Endothelial cell of umbilical vein (primary cell): ENCODE data around the gene COL15A1. TPM values are rescaled to one million over a fixed set of nuclear protein-coding genes. Genes with fewer than 3 reads are reported as not detected.

Source experiments
- BruUV-seq: library from RNA; stranded (reverse); fragments of 400-500 nt; replicated peaks from 2 replicates; lab custom pipeline; 2021; lab: Mats Ljungman, UMichigan
- CTCF ChIA-PET: fragments of 300-600, 350-600 bp; sonication (Branson Sonifier 250); formaldehyde crosslinking; loops from one replicate; lab custom pipeline; 2021; ENCODE audit warnings: antibody characterized with exemption, inconsistent platforms; lab: Charles Lee
- POLR2A ChIA-PET: fragments of 300-600, 350-600 bp; sonication (Branson Sonifier 250); formaldehyde crosslinking; loops from one replicate; lab custom pipeline; 2021; ENCODE audit warnings: antibody characterized with exemption, inconsistent platforms; lab: Charles Lee
- DNase-seq: peaks from one replicate; pipeline ENCODE4 v3.0.0-alpha.2; 2011; ENCODE audit warnings: low read depth, low spot score
- FAIRE-seq: peaks from 2 replicates; lab custom pipeline; 2011; peaks lifted over from hg19 to GRCh38; lab: Jason Lieb, UNC
- H2AFZ ChIP-seq: 2 replicates; pipeline ENCODE4 v1.6.0; 2012; ENCODE audit warnings: low read depth, low read length, control low read depth, inconsistent platforms
- H3K27ac ChIP-seq: 2 replicates; pipeline ENCODE4 v1.5.1; 2011; ENCODE audit warnings: low read depth, mild to moderate bottlenecking, control low read depth, low read length, moderate library complexity; ENCODE audit not compliant: insufficient read depth
- H3K27me3 ChIP-seq, 2 experiments: 2 replicates each; pipeline versions ENCODE4 v1.6.0 to v1.6.1; 2011; ENCODE audit warnings: low read length in 2 of 2, mixed read lengths in 1 of 2; ENCODE audit not compliant: control insufficient read depth in 2 of 2, insufficient read depth in 2 of 2
- H3K36me3 ChIP-seq, 2 experiments: 2 replicates in 1 of 2; 3 replicates in 1 of 2; pipeline ENCODE4 v1.5.1; 2011; ENCODE audit warnings: low read length in 2 of 2, mild to moderate bottlenecking in 1 of 2, moderate library complexity in 1 of 2; ENCODE audit not compliant: control insufficient read depth in 2 of 2, insufficient read depth in 2 of 2; ENCODE audit errors: extremely low read depth in 1 of 2
- H3K4me1 ChIP-seq: 3 replicates; pipeline ENCODE4 v1.5.1; 2011; ENCODE audit warnings: mild to moderate bottlenecking, low read length; ENCODE audit not compliant: control insufficient read depth, insufficient read depth; ENCODE audit errors: extremely low read depth
- H3K4me2 ChIP-seq: 2 replicates; pipeline ENCODE4 v1.6.1; 2011; ENCODE audit warnings: low read length, control low read depth, mixed read lengths; ENCODE audit not compliant: insufficient read depth
- H3K4me3 ChIP-seq, 3 experiments: fragments of 200-600 bp in 1 of 3; sonication (generic), shearing (Covaris generic) in 1 of 3; replicated peaks in 1 of 3; 2 replicates each; pipeline ENCODE4 v1.5.1; 2011 to 2016; ENCODE audit warnings: control low read depth in 3 of 3, low read length in 3 of 3, mild to moderate bottlenecking in 2 of 3, inconsistent platforms in 1 of 3, low read depth in 1 of 3, moderate library complexity in 1 of 3; ENCODE audit not compliant: insufficient read depth in 1 of 3
- H3K79me2 ChIP-seq: 2 replicates; pipeline ENCODE4 v1.6.0; 2012; ENCODE audit warnings: low read length, inconsistent platforms; ENCODE audit not compliant: control insufficient read depth, insufficient read depth
- H3K9ac ChIP-seq: replicated peaks from 2 replicates; pipeline ENCODE3; 2011; ENCODE audit warnings: low read length, control low read depth; ENCODE audit not compliant: insufficient read depth; ENCODE audit errors: extremely low read depth
- H3K9me1 ChIP-seq: replicated peaks from 3 replicates; pipeline ENCODE4 v1.6.0; 2011; ENCODE audit warnings: mild to moderate bottlenecking, low read length; ENCODE audit not compliant: control insufficient read depth, insufficient read depth; ENCODE audit errors: extremely low read depth
- H3K9me3 ChIP-seq: replicated peaks from 2 replicates; pipeline ENCODE4 v1.5.1; 2012; ENCODE audit warnings: low read length, inconsistent platforms; ENCODE audit not compliant: control insufficient read depth, insufficient read depth
- H4K20me1 ChIP-seq: replicated peaks from 2 replicates; pipeline ENCODE3; 2011; ENCODE audit warnings: mild to moderate bottlenecking, low read length; ENCODE audit not compliant: control insufficient read depth, insufficient read depth; ENCODE audit errors: extremely low read depth
- CTCF ChIP-seq, 2 donors: IDR thresholded peaks; 1 replicate in 1 of 2; 2 replicates in 1 of 2; pipeline ENCODE4 v1.5.1; 2011; ENCODE audit warnings: low read length in 2 of 2, mild to moderate bottlenecking in 2 of 2, moderate library complexity in 2 of 2, control low read depth in 1 of 2, inconsistent platforms in 1 of 2, low read depth in 1 of 2; ENCODE audit not compliant: insufficient read depth in 1 of 2; ENCODE audit errors: extremely low read depth in 1 of 2
- FOS ChIP-seq: IDR thresholded peaks from 2 replicates; pipeline ENCODE4 v1.6.1; 2011; ENCODE audit warnings: mild to moderate bottlenecking, low read length, moderate library complexity, borderline replicate concordance; ENCODE audit not compliant: insufficient read depth
- JUN ChIP-seq: IDR thresholded peaks from 2 replicates; pipeline ENCODE4 v1.6.1; 2011; ENCODE audit warnings: borderline replicate concordance, low read depth; ENCODE audit not compliant: insufficient read length, insufficient read depth
- MAX ChIP-seq: IDR thresholded peaks from 2 replicates; pipeline ENCODE4 v1.6.1; 2011; ENCODE audit not compliant: insufficient read depth, insufficient read length
- MYC ChIP-seq: IDR thresholded peaks from one replicate; pipeline ENCODE4 v1.6.1; 2011; ENCODE audit warnings: mild to moderate bottlenecking, low read depth, low read length
- POLR2A ChIP-seq: IDR thresholded peaks from 2 replicates; pipeline ENCODE4 v1.6.1; 2012; ENCODE audit warnings: low read depth, mild to moderate bottlenecking, control low read depth, low read length
- POLR2AphosphoS5 ChIP-seq: IDR thresholded peaks from 2 replicates; pipeline ENCODE4 v1.6.1; 2012; ENCODE audit warnings: low read depth, mild to moderate bottlenecking, control low read depth, low read length, moderate library complexity; ENCODE audit not compliant: insufficient read depth
- dilution Hi-C: fragments of 300-500 bp; cut with MboI; formaldehyde crosslinking; loops from one replicate; pipeline ENCODE4 v1.15.0; 2019; ENCODE audit warnings: low sequenced_read_pairs; ENCODE audit not compliant: extremely low pct_ligation_motif_present
- intact Hi-C: fragments of 100-400 bp; cut with micrococcal nuclease; formaldehyde crosslinking; loops from one replicate; pipeline ENCODE4 v1.10.0; 2022
- polyA plus RNA-seq, 4 experiments: library from polyadenylated mRNA; depleted of rRNA in 3 of 4; stranded (reverse) in 3 of 4; unstranded in 1 of 4; fragments of >200 nt; gene quantifications; 2 replicates each; pipeline versions ENCODE4 v1.2.1 to v1.2.3, GENCODE V29; 2011 to 2012; ENCODE audit warnings: missing spikeins in 1 of 4
- total RNA-seq: library from RNA; stranded (reverse); gene quantifications from 2 replicates; pipeline ENCODE4 v1.2.3, GENCODE V29; 2021

Gene COL15A1
- total and polyA plus RNA-seq, 2 donors (not counting 3 experiments of a cell fraction or from before 2014, with no cell fraction given): not detected

GRCh38 chr9:98929071-98929470 lies 14.6 kb upstream of the COL15A1 start:
- no peaks in the 10 kb centered on the region for H3K27me3 ChIP-seq
- H3K9ac ChIP-seq: no peak overlapping the region
- H3K4me2 ChIP-seq: no peak overlapping the region
- no peaks in the 10 kb centered on the region for H3K4me1 ChIP-seq
- no peak overlapping the region for H3K4me3 ChIP-seq
- ChIA-PET CTCF (interaction anchor here (1.0 kb wide), 1 partner anchor 9 kb away, joined by 3 read pairs; no protein-coding TSS in a partner anchor), POLR2A (no interaction called here)
- H2AFZ ChIP-seq: no peak overlapping the region
- FAIRE-seq (no peak), DNase-seq (no peak)
- H4K20me1 ChIP-seq: no peaks in the 10 kb centered on the region
- no peak for TF ChIP-seq POLR2A
- no peaks in the 10 kb centered on the region for H3K79me2 ChIP-seq
- dilution Hi-C loops: no loop called here
- no TSS peak for BruUV-seq
- intact Hi-C loops: no loop called here
- no peaks in the 10 kb centered on the region for H3K36me3 ChIP-seq
- H3K27ac ChIP-seq: no peak overlapping the region
- H3K9me3 ChIP-seq: no peaks in the 10 kb centered on the region
- no peaks in the 10 kb centered on the region for H3K9me1 ChIP-seq

GRCh38 chr9:98929895-98930341 lies 13.8 kb upstream of the COL15A1 start:
- no peak for FAIRE-seq

More at GRCh38 chr9:98929895-98930341, 13.8 kb upstream of the COL15A1 start:
- H3K27ac ChIP-seq: no peak overlapping the region
- no peaks in the 10 kb centered on the region for H3K27me3 ChIP-seq
- no peak overlapping the region for H3K4me2 ChIP-seq
- no peaks in the 10 kb centered on the region for H3K9me1 ChIP-seq
- no peak overlapping the region for H3K4me3 ChIP-seq
- dilution Hi-C loops (no loop called here), intact Hi-C loops (no loop called here)
- BruUV-seq: no TSS peak
- POLR2A ChIA-PET: no interaction called here
- H3K36me3 ChIP-seq: no peaks in the 10 kb centered on the region
- TF ChIP-seq POLR2AphosphoS5 (no peak), JUN (no peak), MAX (no peak), CTCF (IDR thresholded peaks at IDR 0.05; ENCODE audit: extremely low read depth in 1 of 2, insufficient read depth in 1 of 2, low read depth in 1 of 2, low read length in 2 of 2) (no peak), FOS (no peak), POLR2A (no peak), MYC (no peak)
- no peak overlapping the region for H3K9ac ChIP-seq
- H4K20me1 ChIP-seq: no peaks in the 10 kb centered on the region
- CTCF ChIA-PET: no interaction called here
- DNase-seq: no peak
- H3K4me1 ChIP-seq: no peaks in the 10 kb centered on the region
- no peaks in the 10 kb centered on the region for H3K79me2 ChIP-seq
- H2AFZ ChIP-seq: no peak overlapping the region
- no peaks in the 10 kb centered on the region for H3K9me3 ChIP-seq
